Measurements from ENCODE around the gene TWIST2.
A peak's percentile ranks its signal among the peaks of the same experiment; 100 is the strongest.

TWIST2 gene

DNA sequence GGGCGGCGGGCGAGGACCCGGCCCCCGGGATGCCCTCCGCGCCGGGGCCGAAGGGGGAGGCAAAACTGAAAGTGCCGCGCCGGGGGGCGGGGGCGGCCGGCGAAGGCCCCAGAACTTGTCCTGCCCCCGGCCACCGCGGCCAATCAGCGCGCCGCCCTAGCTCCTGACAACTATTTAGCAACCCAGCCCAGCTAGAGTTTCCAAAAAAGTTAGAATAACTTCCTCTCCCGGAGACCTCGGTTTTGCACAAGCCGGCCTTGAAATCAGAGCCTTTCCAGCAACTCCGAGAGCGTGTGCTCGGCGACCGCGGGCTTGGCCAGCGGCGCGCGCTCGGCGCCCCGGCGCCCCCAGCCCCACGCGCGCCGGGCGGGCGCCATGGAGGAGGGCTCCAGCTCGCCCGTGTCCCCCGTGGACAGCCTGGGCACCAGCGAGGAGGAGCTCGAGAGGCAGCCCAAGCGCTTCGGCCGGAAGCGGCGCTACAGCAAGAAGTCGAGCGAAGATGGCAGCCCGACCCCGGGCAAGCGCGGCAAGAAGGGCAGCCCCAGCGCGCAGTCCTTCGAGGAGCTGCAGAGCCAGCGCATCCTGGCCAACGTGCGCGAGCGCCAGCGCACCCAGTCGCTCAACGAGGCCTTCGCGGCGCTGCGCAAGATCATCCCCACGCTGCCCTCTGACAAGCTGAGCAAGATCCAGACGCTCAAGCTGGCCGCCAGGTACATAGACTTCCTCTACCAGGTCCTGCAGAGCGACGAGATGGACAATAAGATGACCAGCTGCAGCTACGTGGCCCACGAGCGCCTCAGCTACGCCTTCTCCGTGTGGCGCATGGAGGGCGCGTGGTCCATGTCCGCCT, at the start of gene TWIST2:
Gene TWIST2, plus strand, starts transcription at position 245 of the 850 bp plus-strand sequence. Its CDS starts 131 bp downstream, at position 376.
- H3K4me1 Mint-ChIP-seq = peaks cover 39% of the 10 kb centered on the region
- peak; percentile 72 for DNase-seq
- TF ChIP-seq, protein P1, sequence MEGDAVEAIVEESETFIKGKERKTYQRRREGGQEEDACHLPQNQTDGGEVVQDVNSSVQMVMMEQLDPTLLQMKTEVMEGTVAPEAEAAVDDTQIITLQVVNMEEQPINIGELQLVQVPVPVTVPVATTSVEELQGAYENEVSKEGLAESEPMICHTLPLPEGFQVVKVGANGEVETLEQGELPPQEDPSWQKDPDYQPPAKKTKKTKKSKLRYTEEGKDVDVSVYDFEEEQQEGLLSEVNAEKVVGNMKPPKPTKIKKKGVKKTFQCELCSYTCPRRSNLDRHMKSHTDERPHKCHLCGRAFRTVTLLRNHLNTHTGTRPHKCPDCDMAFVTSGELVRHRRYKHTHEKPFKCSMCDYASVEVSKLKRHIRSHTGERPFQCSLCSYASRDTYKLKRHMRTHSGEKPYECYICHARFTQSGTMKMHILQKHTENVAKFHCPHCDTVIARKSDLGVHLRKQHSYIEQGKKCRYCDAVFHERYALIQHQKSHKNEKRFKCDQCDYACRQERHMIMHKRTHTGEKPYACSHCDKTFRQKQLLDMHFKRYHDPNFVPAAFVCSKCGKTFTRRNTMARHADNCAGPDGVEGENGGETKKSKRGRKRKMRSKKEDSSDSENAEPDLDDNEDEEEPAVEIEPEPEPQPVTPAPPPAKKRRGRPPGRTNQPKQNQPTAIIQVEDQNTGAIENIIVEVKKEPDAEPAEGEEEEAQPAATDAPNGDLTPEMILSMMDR (IDR thresholded peaks at IDR 0.05) = no peak
- H3K9me3 Mint-ChIP-seq = no peaks in the 10 kb centered on the region
- H3K27me3 Mint-ChIP-seq (ENCODE audit: low read depth, poor library complexity) = peaks cover 85% of the 10 kb centered on the region
- H3K4me3 Mint-ChIP-seq = peak within 1 kb of the TSS; percentile 84
- no peak within 1 kb of the TSS for H3K27ac Mint-ChIP-seq
- H3K36me3 Mint-ChIP-seq (ENCODE audit: low read depth) = peaks cover 6% of the 10 kb centered on the region

- TF ChIP-seq, protein P1 (IDR thresholded peaks at IDR 0.05) = no peak
- peaks cover 7% of the 10 kb centered on the region for H3K9me3 Mint-ChIP-seq
- H3K36me3 Mint-ChIP-seq (ENCODE audit: low read depth) = no peaks in the 10 kb centered on the region
- H3K27me3 Mint-ChIP-seq (ENCODE audit: low read depth, poor library complexity) = peaks cover 70% of the 10 kb centered on the region
- H3K27ac Mint-ChIP-seq = no peak overlapping the region
- no peaks in the 10 kb centered on the region for H3K4me1 Mint-ChIP-seq
- H3K4me3 Mint-ChIP-seq = no peak overlapping the region
- no peak for DNase-seq
These were observed 46.1 kb upstream of the TWIST2 start for GRCh38 chr2:238801791-238802190.

DNA sequence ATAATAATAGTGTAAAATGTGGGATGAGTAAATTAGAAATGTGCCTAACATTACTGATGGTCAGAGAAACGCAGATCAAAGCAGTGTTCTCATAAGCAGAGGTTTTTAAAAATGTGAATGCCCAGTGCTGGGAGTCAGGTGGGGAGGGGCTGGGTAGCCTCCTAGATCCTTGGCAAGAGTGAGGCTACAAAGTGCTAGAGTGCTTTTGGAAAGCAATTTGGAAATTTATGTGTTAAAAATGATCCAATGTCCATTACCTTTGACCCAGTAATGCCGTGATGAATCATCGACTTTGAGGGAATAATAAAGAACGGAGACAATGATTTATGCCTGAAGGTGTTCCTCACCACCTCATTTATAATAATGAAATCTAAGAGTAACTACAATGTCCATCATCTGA, 44.9 kb upstream of the TWIST2 start:
- peaks cover 13% of the 10 kb centered on the region for H3K9me3 Mint-ChIP-seq
- no peak overlapping the region for H3K4me3 Mint-ChIP-seq

GRCh38 chr2:238803996-238804870, 43.7 kb upstream of the TWIST2 start:
- Mint-ChIP-seq H3K27ac (no peak overlapping the region), H3K36me3 (ENCODE audit: low read depth) (no peaks in the 10 kb centered on the region), H3K4me1 (no peaks in the 10 kb centered on the region), H3K4me3 (no peak overlapping the region), H3K27me3 (ENCODE audit: low read depth, poor library complexity) (peaks cover 65% of the 10 kb centered on the region), H3K9me3 (peaks cover 26% of the 10 kb centered on the region)
- no peak for DNase-seq
- TF ChIP-seq, protein P1 (IDR thresholded peaks at IDR 0.05) = no peak

More for the DNA sequence above, 44.9 kb upstream of the TWIST2 start:
- no peak overlapping the region for H3K27ac Mint-ChIP-seq
- no peak for DNase-seq
- H3K36me3 Mint-ChIP-seq (ENCODE audit: low read depth) = no peaks in the 10 kb centered on the region
- peaks cover 61% of the 10 kb centered on the region for H3K27me3 Mint-ChIP-seq (ENCODE audit: low read depth, poor library complexity)
- TF ChIP-seq, protein P1 (IDR thresholded peaks at IDR 0.05) = no peak
- H3K4me1 Mint-ChIP-seq = no peaks in the 10 kb centered on the region

DNA sequence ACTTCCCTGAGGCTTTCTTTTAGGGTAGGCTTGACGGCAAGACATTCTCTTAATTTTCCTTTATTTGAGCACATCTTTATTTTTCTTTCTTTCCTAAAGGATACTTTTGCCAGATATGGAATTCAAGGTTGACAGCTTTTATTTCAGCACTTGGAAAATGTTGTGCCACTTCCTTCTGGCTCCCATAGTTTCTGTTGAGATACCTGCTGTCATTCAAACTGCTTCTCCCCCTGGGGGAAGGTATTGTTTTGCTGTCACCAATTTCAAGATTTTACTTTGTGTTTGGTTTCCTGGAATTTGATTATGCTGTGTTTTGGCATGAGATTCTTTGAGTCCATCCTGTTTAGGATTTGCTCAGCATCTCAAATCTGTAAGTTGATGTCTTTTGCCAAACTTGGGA, 39.1 kb upstream of the TWIST2 start:
- Mint-ChIP-seq H3K36me3 (ENCODE audit: low read depth) (peaks cover 5% of the 10 kb centered on the region), H3K27ac (no peak overlapping the region), H3K27me3 (ENCODE audit: low read depth, poor library complexity) (peaks cover 54% of the 10 kb centered on the region), H3K9me3 (peaks cover 57% of the 10 kb centered on the region), H3K4me1 (no peaks in the 10 kb centered on the region), H3K4me3 (no peak overlapping the region)
- DNase-seq = no peak
- TF ChIP-seq, protein P1 (IDR thresholded peaks at IDR 0.05) = no peak
